RWPE2 (cell line): ENCODE measurements around the gene CRAMP1.

Experiments used
- ATAC-seq: fragments of 200-7000 bp; cut with Tn5 transposase; 3 replicates; pipeline ENCODE4 v1.9.1; 2021; ENCODE audit warnings: low read depth
- DNase-seq: peaks from one replicate; pipeline ENCODE4 v3.0.0-alpha.2; 2020; ENCODE audit warnings: low spot score
- H3K27ac ChIP-seq: fragments of 450-650 bp; 2 replicates; pipeline ENCODE4 v1.5.1; 2017; ENCODE audit warnings: mild to moderate bottlenecking; ENCODE audit not compliant: poor library complexity, severe bottlenecking
- H3K27me3 ChIP-seq: fragments of 250-450 bp; sonication (Bioruptor Pico); 2 replicates; pipeline ENCODE4 v1.5.1; 2021; ENCODE audit warnings: mild to moderate bottlenecking, moderate library complexity; ENCODE audit not compliant: insufficient read depth, poor library complexity, severe bottlenecking
- H3K36me3 ChIP-seq: fragments of 250-450 bp; sonication (Bioruptor Pico); 2 replicates; pipeline ENCODE4 v1.5.1; 2020; ENCODE audit warnings: low read depth, mild to moderate bottlenecking, moderate library complexity
- H3K4me1 ChIP-seq: fragments of 250-450 bp; sonication (Bioruptor Pico); 2 replicates; pipeline ENCODE4 v1.5.1; 2021; ENCODE audit warnings: mild to moderate bottlenecking, moderate library complexity; ENCODE audit not compliant: insufficient read depth, poor library complexity, severe bottlenecking
- H3K4me3 ChIP-seq: fragments of 250-450 bp; sonication (Bioruptor Pico); 2 replicates; pipeline ENCODE4 v1.5.1; 2021; ENCODE audit warnings: mild to moderate bottlenecking, moderate library complexity; ENCODE audit not compliant: severe bottlenecking
- H3K9me3 ChIP-seq: fragments of 250-450 bp; sonication (Bioruptor Pico); 2 replicates; pipeline ENCODE4 v1.5.1; 2021; ENCODE audit warnings: mild to moderate bottlenecking, moderate library complexity; ENCODE audit not compliant: severe bottlenecking
- CTCF ChIP-seq: fragments of 450-650 bp; IDR thresholded peaks from one replicate; pipeline ENCODE4 v1.5.1; 2017; ENCODE audit warnings: mild to moderate bottlenecking, moderate library complexity; ENCODE audit not compliant: poor library complexity, severe bottlenecking

CRAMP1 gene

GRCh38 chr16:1613211-1613622 lies 1.1 kb downstream of the CRAMP1 start:
- no peaks in the 10 kb centered on the region for H3K4me1 ChIP-seq
- H3K27me3 ChIP-seq: no peaks in the 10 kb centered on the region
- no peak for ATAC-seq
- H3K27ac ChIP-seq: peak overlapping the region; percentile 78
- H3K9me3 ChIP-seq: no peaks in the 10 kb centered on the region
- H3K36me3 ChIP-seq: peaks cover 23% of the 10 kb centered on the region
- DNase-seq: no peak
- TF ChIP-seq CTCF: no peak
- H3K4me3 ChIP-seq: peak overlapping the region; percentile 97

- Histone ChIP-seq H3K9me3 (no peaks in the 10 kb centered on the region), H3K27ac (peak overlapping the region; percentile 78), H3K4me3 (peak overlapping the region; percentile 97), H3K27me3 (no peaks in the 10 kb centered on the region), H3K4me1 (no peaks in the 10 kb centered on the region), H3K36me3 (peaks cover 30% of the 10 kb centered on the region)
- TF ChIP-seq CTCF: no peak
- ATAC-seq (no peak), DNase-seq (no peak)
Observed at GRCh38 chr16:1613728-1614455, 1.7 kb downstream of the CRAMP1 start.

- Histone ChIP-seq H3K27me3 (no peaks in the 10 kb centered on the region), H3K9me3 (no peaks in the 10 kb centered on the region), H3K27ac (peak overlapping the region; percentile 78), H3K36me3 (peaks cover 35% of the 10 kb centered on the region), H3K4me1 (no peaks in the 10 kb centered on the region), H3K4me3 (peak overlapping the region; percentile 97)
- no peak for TF ChIP-seq CTCF
- DNase-seq (no peak), ATAC-seq (no peak)
Observed at GRCh38 chr16:1614456-1615102, 2.4 kb downstream of the CRAMP1 start.

- Histone ChIP-seq H3K27me3 (no peaks in the 10 kb centered on the region), H3K4me3 (peak overlapping the region; percentile 97), H3K4me1 (no peaks in the 10 kb centered on the region), H3K27ac (peak overlapping the region; percentile 78), H3K9me3 (no peaks in the 10 kb centered on the region), H3K36me3 (peaks cover 45% of the 10 kb centered on the region)
- no peak for DNase-seq
- no peak for ATAC-seq
- TF ChIP-seq CTCF: no peak
Observed at GRCh38 chr16:1615761-1616160, 3.6 kb downstream of the CRAMP1 start.

- H3K4me3 ChIP-seq: no peak overlapping the region
- no peaks in the 10 kb centered on the region for H3K27me3 ChIP-seq
- DNase-seq: no peak
- no peaks in the 10 kb centered on the region for H3K4me1 ChIP-seq
- peaks cover 64% of the 10 kb centered on the region for H3K36me3 ChIP-seq
- H3K9me3 ChIP-seq: no peaks in the 10 kb centered on the region
- no peak for ATAC-seq
- H3K27ac ChIP-seq: no peak overlapping the region
- TF ChIP-seq CTCF: no peak
Observed at GRCh38 chr16:1619976-1620375, 7.8 kb downstream of the CRAMP1 start.
